CD4-positive, alpha-beta T cell (primary cell): ENCODE data around the gene TBX5. TPM values are rescaled to one million over a fixed set of nuclear protein-coding genes. Genes with fewer than 3 reads are reported as not detected.

Experiments used
- ATAC-seq: fragments of 200-7000 bp; cut with Tn5 transposase; one replicate; pipeline ENCODE4 v1.10.0; 2022; ENCODE audit warnings: mild to moderate bottlenecking; ENCODE audit not compliant: poor library complexity
- CTCF ChIA-PET: fragments of 350-600 bp; sonication (Branson Sonifier 250); formaldehyde crosslinking; loops from one replicate; lab custom pipeline; 2021; ENCODE audit warnings: antibody characterized with exemption, inconsistent platforms; lab: Charles Lee
- POLR2A ChIA-PET: fragments of 350-600 bp; sonication (Branson Sonifier 250); formaldehyde crosslinking; loops from one replicate; lab custom pipeline; 2021; ENCODE audit warnings: antibody characterized with exemption, inconsistent platforms; lab: Charles Lee
- DNase-seq, 14 experiments: peaks; one replicate each; pipeline ENCODE4 v3.0.0-alpha.2; 2013 to 2020; ENCODE audit warnings: mixed read lengths in 2 of 14
- H3K27ac ChIP-seq, 2 donors: one replicate each; pipeline versions ENCODE4 v1.5.1 to v1.7.0; 2013; ENCODE audit warnings: low read length in 2 of 2, low read depth in 1 of 2, mild to moderate bottlenecking in 1 of 2
- H3K27me3 ChIP-seq, 2 experiments: 1 replicate in 1 of 2; 2 replicates in 1 of 2; pipeline versions ENCODE4 v1.6.1 to v1.7.0; 2013; ENCODE audit warnings: low read length in 2 of 2, control low read depth in 1 of 2, mild to moderate bottlenecking in 1 of 2, moderate library complexity in 1 of 2; ENCODE audit not compliant: insufficient read depth in 2 of 2, control insufficient read depth in 1 of 2
- H3K36me3 ChIP-seq: one replicate; pipeline ENCODE4 v1.6.1; 2013; ENCODE audit warnings: low read length, control low read depth; ENCODE audit not compliant: insufficient read depth
- H3K4me1 ChIP-seq: one replicate; pipeline ENCODE4 v1.6.1; 2013; ENCODE audit warnings: low read length, control low read depth; ENCODE audit not compliant: insufficient read depth
- H3K4me3 ChIP-seq: one replicate; pipeline ENCODE4 v1.5.1; 2013; ENCODE audit warnings: mild to moderate bottlenecking, low read length, moderate library complexity
- H3K9me3 ChIP-seq, 2 experiments: 1 replicate in 1 of 2; 2 replicates in 1 of 2; pipeline versions ENCODE4 v1.6.1 to v1.7.0; 2013; ENCODE audit warnings: low read length in 2 of 2, mild to moderate bottlenecking in 2 of 2, control low read depth in 1 of 2, moderate library complexity in 1 of 2; ENCODE audit not compliant: control insufficient read depth in 1 of 2, insufficient read depth in 1 of 2
- H3K27ac Mint-ChIP-seq: one replicate; pipeline ENCODE4 v1.8.0; 2020; ENCODE audit warnings: mixed read lengths
- H3K27me3 Mint-ChIP-seq: one replicate; pipeline ENCODE4 v1.8.0; 2021; ENCODE audit warnings: mixed read lengths
- H3K36me3 Mint-ChIP-seq: one replicate; pipeline ENCODE4 v1.8.0; 2021; ENCODE audit warnings: low read depth, mixed read lengths
- H3K4me1 Mint-ChIP-seq: one replicate; pipeline ENCODE4 v1.8.0; 2021; ENCODE audit warnings: low read depth, mixed read lengths
- H3K4me3 Mint-ChIP-seq: one replicate; pipeline ENCODE4 v1.8.0; 2020; ENCODE audit warnings: mild to moderate bottlenecking, mixed read lengths
- H3K9me3 Mint-ChIP-seq: one replicate; pipeline ENCODE4 v1.8.0; 2020; ENCODE audit warnings: mixed read lengths
- CTCF ChIP-seq: fragments of 200-600 bp; IDR thresholded peaks from one replicate; pipeline ENCODE4 v1.8.0; 2022; ENCODE audit warnings: antibody characterized with exemption, mild to moderate bottlenecking
- intact Hi-C, 2 experiments: fragments of 100-400 bp; cut with DNase I in 1 of 2; cut with micrococcal nuclease in 1 of 2; formaldehyde crosslinking; loops; one replicate each; pipeline versions ENCODE4 v1.15.1 to v1.9.0; 2023 to 2025; cut with DNase I, micrococcal nuclease
- total RNA-seq, 174 experiments: library from RNA in 2 of 174; stranded (reverse) in 2 of 174; gene quantifications; one replicate each; pipeline ENCODE4 v1.2.3 and lab custom pipeline; 2021 to 2026

The TBX5 gene
- total RNA-seq, 2 experiments from 2014 or later = not detected

- no peak for DNase-seq
- no peak overlapping the region for H3K4me3 Mint-ChIP-seq
- H3K4me3 ChIP-seq = no peak overlapping the region
- TF ChIP-seq CTCF = no peak
- no peak overlapping the region for H3K27ac ChIP-seq
- no peaks in the 10 kb centered on the region for H3K36me3 Mint-ChIP-seq
- peaks cover 62 to 94% of the 10 kb centered on the region in 2 experiments for H3K27me3 ChIP-seq
- no peaks in the 10 kb centered on the region for H3K4me1 Mint-ChIP-seq
- intact Hi-C loops = no loop called here
- H3K9me3 Mint-ChIP-seq = no peaks in the 10 kb centered on the region
- H3K27me3 Mint-ChIP-seq = peaks cover 84% of the 10 kb centered on the region
- ChIA-PET CTCF (no interaction called here), POLR2A (no interaction called here)
- H3K36me3 ChIP-seq = no peaks in the 10 kb centered on the region
- H3K27ac Mint-ChIP-seq = no peak overlapping the region
- no peaks in the 10 kb centered on the region for H3K4me1 ChIP-seq
- H3K9me3 ChIP-seq = peaks cover 0 to 52% of the 10 kb centered on the region in 2 experiments
- ATAC-seq = no peak
Observed at GRCh38 chr12:114443607-114444421, 37.9 kb upstream of the TBX5 start.

- Mint-ChIP-seq H3K27ac (no peak overlapping the region), H3K27me3 (peaks cover 89% of the 10 kb centered on the region), H3K4me1 (no peaks in the 10 kb centered on the region), H3K36me3 (no peaks in the 10 kb centered on the region), H3K9me3 (peaks cover 2% of the 10 kb centered on the region), H3K4me3 (no peak overlapping the region)
- intact Hi-C loops = no loop called here
- Histone ChIP-seq H3K4me1 (no peaks in the 10 kb centered on the region), H3K9me3 (peaks cover 0 to 43% of the 10 kb centered on the region in 2 experiments), H3K27me3 (peaks cover 59 to 95% of the 10 kb centered on the region in 2 experiments), H3K27ac (no peak overlapping the region), H3K36me3 (no peaks in the 10 kb centered on the region), H3K4me3 (no peak overlapping the region)
- ATAC-seq = no peak
- DNase-seq = no peak
- POLR2A ChIA-PET = no interaction called here
- no peak for TF ChIP-seq CTCF
- CTCF ChIA-PET = no interaction called here
Observed at GRCh38 chr12:114442578-114442977, 36.6 kb upstream of the TBX5 start.

GRCh38 chr12:114441545-114441944 is 35.6 kb upstream of the TBX5 start:
- Histone ChIP-seq H3K4me1 (no peaks in the 10 kb centered on the region), H3K4me3 (no peak overlapping the region), H3K27ac (no peak overlapping the region), H3K27me3 (peaks cover 51 to 85% of the 10 kb centered on the region in 2 experiments), H3K9me3 (peaks cover 0 to 38% of the 10 kb centered on the region in 2 experiments), H3K36me3 (no peaks in the 10 kb centered on the region)
- no peak overlapping the region for H3K4me3 Mint-ChIP-seq
- peaks cover 90% of the 10 kb centered on the region for H3K27me3 Mint-ChIP-seq
- no peaks in the 10 kb centered on the region for H3K36me3 Mint-ChIP-seq
- ChIA-PET CTCF (no interaction called here), POLR2A (no interaction called here)
- DNase-seq = no peak
- intact Hi-C loops = no loop called here
- no peak for ATAC-seq
- no peak overlapping the region for H3K27ac Mint-ChIP-seq
- no peak for TF ChIP-seq CTCF
- no peaks in the 10 kb centered on the region for H3K4me1 Mint-ChIP-seq
- peaks cover 4% of the 10 kb centered on the region for H3K9me3 Mint-ChIP-seq
